Measurements from ENCODE around the gene MEIOC. TPM values are rescaled to one million over a fixed set of nuclear protein-coding genes. Genes with fewer than 3 reads are reported as not detected.

Gene MEIOC
- total and polyA plus RNA-seq, 2 of the 8 experiments (the other 6 are each of a cell fraction or from before 2014, with no cell fraction given): 4.2 to 4.8 TPM

- H2BK120ac ChIP-seq (replicated peaks; ENCODE audit: low read depth, low read length): no peak overlapping the region
- CTCF ChIA-PET (ENCODE audit: partially characterized antibody): interaction anchor here (0.6 to 1.5 kb wide), 9 partner anchors 9 to 814 kb away, joined by 3 to 6 read pairs (median 3); no protein-coding TSS in a partner anchor
- H3K79me1 ChIP-seq (ENCODE audit: low read depth, low read length): no peaks in the 10 kb centered on the region
- TF ChIP-seq ZNF274 (IDR thresholded peaks at IDR 0.05; ENCODE audit: borderline replicate concordance, extremely low read depth, low read length) (no peak), MAX (IDR thresholded peaks at IDR 0.05) (no peak), TBP (IDR thresholded peaks at IDR 0.05; ENCODE audit: low read depth, low read length) (no peak), TEAD4 (IDR thresholded peaks at IDR 0.05; ENCODE audit: low read depth, low read length) (no peak), BCL11A (IDR thresholded peaks at IDR 0.05; ENCODE audit: low read depth in 2 of 2, low read length in 2 of 2) (no peak), CBX5 (IDR thresholded peaks at IDR 0.05; ENCODE audit: low read depth, low read length) (no peak), MAFK (IDR thresholded peaks at IDR 0.05; ENCODE audit: low read depth, low read length) (no peak), POLR2A (IDR thresholded peaks at IDR 0.05; ENCODE audit: control extremely low read depth in 1 of 2, low read depth in 2 of 2, low read length in 2 of 2) (no peak), BRCA1 (IDR thresholded peaks at IDR 0.05; ENCODE audit: low read depth, low read length) (no peak), KDM4A (IDR thresholded peaks at IDR 0.05; ENCODE audit: low read depth, low read length, severe bottlenecking) (no peak), KDM1A (IDR thresholded peaks at IDR 0.05; ENCODE audit: borderline replicate concordance, low read length) (no peak), EZH2 (IDR thresholded peaks at IDR 0.05; ENCODE audit: low read depth, low read length, severe bottlenecking) (no peak), SRF (IDR thresholded peaks at IDR 0.05; ENCODE audit: low read depth, low read length) (no peak)
- TF ChIP-seq, protein P1, sequence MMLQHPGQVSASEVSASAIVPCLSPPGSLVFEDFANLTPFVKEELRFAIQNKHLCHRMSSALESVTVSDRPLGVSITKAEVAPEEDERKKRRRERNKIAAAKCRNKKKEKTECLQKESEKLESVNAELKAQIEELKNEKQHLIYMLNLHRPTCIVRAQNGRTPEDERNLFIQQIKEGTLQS (IDR thresholded peaks at IDR 0.05; ENCODE audit: insufficient read depth, low read depth, low read length): no peak
Measured at GRCh38 chr17:44646280-44646679, 10.0 kb upstream of the MEIOC start.

More at GRCh38 chr17:44646280-44646679, 10.0 kb upstream of the MEIOC start:
- H3K4ac ChIP-seq (replicated peaks; ENCODE audit: insufficient read length, low read depth, low read length): no peak overlapping the region
- H3K79me2 ChIP-seq (ENCODE audit: control insufficient read depth in 1 of 2, insufficient read depth in 2 of 2, low read length in 2 of 2): no peaks in the 10 kb centered on the region
- WGBS, 2 experiments (ENCODE audit: extremely low coverage in 1 of 2, insufficient coverage in 1 of 2, insufficient read length in 1 of 2, insufficient replicate concordance in 2 of 2, low coverage in 1 of 2, low lambda C conversion rate in 2 of 2, missing lambda C conversion rate in 1 of 2): 92% methylated on average over 4 of the region's 4 CpGs; no CpG with 5 or more reads in 1 of the 2 experiments
- DNase-seq (ENCODE audit: low read depth in 1 of 2, low spot score in 2 of 2): no peak
- H2BK15ac ChIP-seq (ENCODE audit: low read length): no peak overlapping the region
- no peaks in the 10 kb centered on the region for H3K23me2 ChIP-seq (ENCODE audit: low read depth, low read length)
- no peaks in the 10 kb centered on the region for H3K27me3 ChIP-seq (replicated peaks in 1 of 4; ENCODE audit: control insufficient read depth in 3 of 4, extremely low read depth in 1 of 4, insufficient read depth in 3 of 4, low read length in 3 of 4)
- no peak overlapping the region for H3K9ac ChIP-seq (replicated peaks in 1 of 4; ENCODE audit: extremely low read depth in 1 of 4, low read depth in 3 of 4, low read length in 3 of 4)
- no peak overlapping the region for H3K56ac ChIP-seq (replicated peaks; ENCODE audit: insufficient read length, low read depth, low read length)
- no peak overlapping the region for H3K14ac ChIP-seq (ENCODE audit: insufficient read length)
- H2AFZ ChIP-seq (ENCODE audit: low read length): no peak overlapping the region
- H3K4me1 ChIP-seq (replicated peaks in 1 of 4; ENCODE audit: control insufficient read depth in 3 of 4, insufficient read depth in 4 of 4, low read length in 3 of 4): no peaks in the 10 kb centered on the region
- no peak for FAIRE-seq
- no peak overlapping the region for H3K4me3 ChIP-seq (ENCODE audit: extremely low read depth in 1 of 4, insufficient read depth in 2 of 4, low read depth in 3 of 4, low read length in 4 of 4)
- H3K36me3 ChIP-seq (ENCODE audit: control insufficient read depth in 2 of 4, insufficient read depth in 4 of 4, low read length in 3 of 4): no peaks in the 10 kb centered on the region
- no peak overlapping the region for H4K91ac ChIP-seq (replicated peaks; ENCODE audit: insufficient read length, low read length)
- no peak overlapping the region for H2BK12ac ChIP-seq (ENCODE audit: low read depth, low read length)
- H3K27ac ChIP-seq (ENCODE audit: low read depth, low read length): no peak overlapping the region
- H3K4me2 ChIP-seq (ENCODE audit: insufficient read depth in 1 of 2, low read depth in 2 of 2, low read length in 2 of 2): no peak overlapping the region
- H4K8ac ChIP-seq (ENCODE audit: extremely low read depth, insufficient read depth, low read length): no peak overlapping the region
- no peak overlapping the region for H2BK20ac ChIP-seq (ENCODE audit: low read length)
- POLR2A ChIA-PET (ENCODE audit: partially characterized antibody): no interaction called here
- no peak overlapping the region for H3K23ac ChIP-seq (ENCODE audit: insufficient read length)
- no peaks in the 10 kb centered on the region for H4K20me1 ChIP-seq (replicated peaks in 1 of 2; ENCODE audit: control insufficient read depth in 1 of 2, insufficient read depth in 2 of 2, low read length in 2 of 2)
- no peak overlapping the region for H3K18ac ChIP-seq (ENCODE audit: extremely low read depth, low read length)
- H2AK5ac ChIP-seq (ENCODE audit: low read depth, low read length): no peak overlapping the region
- no peak overlapping the region for H2BK5ac ChIP-seq (ENCODE audit: low read depth, low read length)
- no peak overlapping the region for H4K5ac ChIP-seq (ENCODE audit: insufficient read length, low read depth, low read length)
- H3K9me3 ChIP-seq (ENCODE audit: insufficient read depth in 2 of 2, low read depth in 1 of 2, low read length in 1 of 2): no peaks in the 10 kb centered on the region

All from H1 (cell line).